ENCODE data around the gene MOB1A.

- TF ChIP-seq CTCF (IDR thresholded peaks at IDR 0.05 in 2 of 3, conservative IDR thresholded peaks at IDR 0.05 in 1 of 3; ENCODE audit: control insufficient read depth in 2 of 3, extremely low read depth in 1 of 3, insufficient read depth in 1 of 3, low read depth in 3 of 3, low read length in 3 of 3) (no peak), CEBPB (IDR thresholded peaks at IDR 0.05; ENCODE audit: borderline replicate concordance in 1 of 2, low read depth in 2 of 2, low read length in 2 of 2) (no peak), CUX1 (IDR thresholded peaks at IDR 0.05; ENCODE audit: insufficient replicate concordance, low read depth, low read length) (no peak), EZH2 (IDR thresholded peaks at IDR 0.05; ENCODE audit: borderline replicate concordance, control insufficient read depth, low read depth, low read length) (no peak)
Measured at GRCh38 chr2:74199871-74200305, 21.2 kb upstream of the MOB1A start.

All from GM12878 (cell line).